HG03103 (cell line): ENCODE measurements around the gene YBX1.

Source experiments
- ATAC-seq: cut with Tn5 transposase; IDR thresholded peaks from one replicate; pipeline ENCODE4 v1.9.1; 2021; ENCODE audit warnings: low read depth; ENCODE audit not compliant: unreplicated experiment

YBX1 gene

GRCh38 chr1:42733415-42734200 is 51.4 kb downstream of the YBX1 start:
- no peak for ATAC-seq

DNA sequence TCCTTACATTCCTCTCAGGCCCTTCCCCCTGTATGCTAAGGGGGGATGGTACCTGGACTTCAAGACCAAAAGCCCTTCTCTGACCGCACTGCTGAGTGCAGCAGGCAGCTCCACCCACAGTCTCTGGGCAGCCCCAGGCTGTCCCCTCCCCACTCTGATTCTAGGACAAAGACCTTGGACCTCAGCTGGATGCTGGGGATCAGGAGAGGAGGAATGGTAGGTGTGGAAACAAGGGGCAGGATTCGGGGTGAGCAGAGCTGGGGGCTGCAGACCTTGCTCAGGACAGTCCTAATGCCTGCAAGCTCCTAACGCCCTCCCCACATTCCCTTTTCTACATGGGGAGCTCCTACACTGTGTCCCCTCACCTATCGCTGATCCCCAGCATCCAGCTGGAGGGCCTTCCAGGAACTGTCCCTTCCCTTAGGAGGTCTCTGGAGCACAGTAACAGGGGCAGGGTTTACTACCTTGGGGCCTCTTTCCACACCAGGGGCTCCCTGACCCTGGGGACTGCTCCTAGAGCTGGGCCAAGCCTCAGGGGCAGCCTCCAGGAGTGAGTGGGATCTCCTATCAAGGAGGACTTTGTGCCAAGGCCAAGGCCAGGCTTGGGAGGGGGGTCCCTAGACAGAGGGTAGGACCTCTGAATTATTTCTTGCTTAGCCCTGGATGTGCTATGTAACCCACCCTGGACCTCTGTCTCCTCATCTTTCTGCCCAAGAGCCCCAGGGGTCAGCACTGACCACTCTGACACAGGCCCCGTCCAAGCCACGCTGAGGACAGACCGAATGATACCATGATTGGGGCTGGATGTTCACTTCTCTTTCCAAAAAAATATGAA is 52.2 kb downstream of the YBX1 start:
- ATAC-seq, result no peak

GRCh38 chr1:42735056-42735455 is 52.8 kb downstream of the YBX1 start:
- ATAC-seq, result no peak

DNA sequence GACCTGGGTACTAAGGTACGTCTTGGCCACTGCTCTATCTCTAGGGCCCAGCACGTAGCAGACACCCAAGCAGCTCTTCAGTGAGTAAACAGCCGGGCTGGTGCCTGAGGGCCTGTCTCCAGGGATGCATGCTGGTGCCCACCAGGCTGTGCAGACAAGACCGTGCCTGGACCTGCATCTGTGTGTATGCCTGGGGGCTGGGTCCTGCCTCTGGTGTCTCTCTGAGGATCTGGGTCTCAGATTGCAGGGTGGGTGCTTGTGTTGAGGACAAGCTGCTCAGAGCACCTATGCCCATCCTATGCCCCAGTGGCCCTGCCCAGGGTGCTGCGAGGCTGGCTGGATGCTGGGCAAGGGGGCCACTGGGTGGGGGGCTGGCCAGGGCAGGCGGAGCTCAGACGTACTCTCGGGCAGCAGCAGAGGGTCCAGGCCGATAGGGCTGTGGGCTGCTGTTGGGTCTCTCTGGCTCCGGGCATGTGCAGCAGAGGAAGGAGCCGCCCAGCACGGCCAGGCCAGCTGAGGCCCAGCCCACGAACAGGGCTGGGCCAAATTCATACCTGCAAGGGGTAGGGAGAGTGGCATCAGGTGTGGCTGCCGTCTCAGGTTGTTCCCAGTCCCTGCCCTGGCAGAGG is 53.4 kb downstream of the YBX1 start:
- ATAC-seq, result no peak

DNA sequence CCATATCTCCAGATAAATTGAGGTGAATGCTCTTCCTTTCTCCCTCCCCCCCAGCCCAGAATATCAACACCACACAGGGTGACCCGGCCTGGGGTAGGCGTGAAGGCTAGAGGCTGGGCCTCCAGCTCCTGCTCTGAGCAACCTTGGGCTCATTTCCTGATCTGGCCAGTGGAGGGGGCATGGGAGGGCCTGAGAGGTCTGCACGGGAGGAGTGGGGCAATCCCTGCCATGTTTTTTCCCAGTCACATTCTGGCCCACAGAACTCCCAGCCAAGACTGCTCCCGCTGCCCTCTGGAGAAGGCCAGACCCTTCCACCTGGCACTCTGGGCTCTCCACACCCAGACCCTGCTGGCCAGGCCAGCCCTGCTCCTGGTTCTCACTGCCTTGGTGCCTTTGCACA is 53.9 kb downstream of the YBX1 start:
- no peak for ATAC-seq

GRCh38 chr1:42736571-42737200 is 54.5 kb downstream of the YBX1 start:
- ATAC-seq, result no peak

- no peak for ATAC-seq
Measured at GRCh38 chr1:42737257-42737656, 55.0 kb downstream of the YBX1 start.

DNA sequence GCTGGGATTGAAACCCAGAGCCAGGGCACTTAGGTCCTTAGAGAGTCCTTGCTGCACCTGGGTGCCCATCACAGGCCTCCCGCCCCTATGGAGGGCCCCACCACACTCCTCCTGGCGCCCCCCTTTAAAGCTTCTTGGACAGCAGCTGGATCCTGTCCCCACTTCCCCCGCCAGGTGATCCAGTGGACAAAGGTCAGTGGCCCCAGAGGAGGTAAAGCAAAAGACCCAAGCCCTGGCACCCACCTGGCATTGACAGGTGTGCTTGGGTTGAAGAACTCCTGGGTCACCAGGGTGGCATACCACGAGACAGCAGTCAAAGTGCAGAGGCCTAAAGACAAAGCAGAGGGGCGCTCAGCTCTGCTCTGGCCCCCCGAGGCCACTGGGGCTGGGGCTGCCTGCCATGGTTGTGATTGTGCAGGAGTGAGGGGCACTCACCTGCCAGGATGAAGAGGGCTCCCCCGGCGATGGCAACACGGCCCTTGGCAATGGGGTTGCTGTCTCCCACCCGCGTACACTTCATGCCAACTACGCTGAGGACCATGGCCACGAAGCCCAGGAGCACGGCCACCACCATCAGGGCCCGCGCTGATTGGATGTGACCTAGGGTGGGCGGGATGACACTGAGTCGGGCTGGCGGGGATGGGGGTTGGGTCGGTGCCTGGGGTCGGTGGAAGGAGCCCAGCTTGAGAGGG is 55.9 kb downstream of the YBX1 start:
- ATAC-seq, result no peak

DNA sequence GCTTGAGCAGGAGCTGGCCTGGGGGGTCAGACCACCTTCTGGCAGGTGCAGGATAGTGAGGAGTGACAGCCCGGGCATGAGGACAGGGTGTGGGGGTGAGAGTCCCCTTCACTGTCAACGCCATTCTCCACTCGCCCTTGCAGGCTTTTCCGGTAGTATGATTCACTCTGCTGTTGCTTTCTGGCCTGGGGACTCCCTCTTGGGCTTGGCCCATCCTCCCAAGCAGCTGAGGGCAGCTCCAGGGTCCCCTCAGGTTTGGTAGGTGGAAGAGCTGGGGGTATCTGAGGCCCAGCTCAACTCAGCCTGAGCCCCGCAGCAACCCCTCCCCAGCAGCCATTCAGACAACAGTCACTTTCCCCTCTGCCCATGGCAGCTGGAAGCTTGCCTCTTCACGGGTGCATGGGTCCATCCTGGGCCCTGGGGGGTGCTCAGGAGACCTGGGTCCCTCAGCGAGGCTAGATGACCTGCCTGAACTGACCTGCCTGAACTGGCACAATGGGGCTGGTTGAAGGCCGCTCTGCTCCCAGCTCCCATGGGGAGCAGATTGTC is 56.5 kb downstream of the YBX1 start:
- ATAC-seq, result no peak

- ATAC-seq, result no peak
Measured at GRCh38 chr1:42739753-42740700, 57.8 kb downstream of the YBX1 start, which contains the start of gene CLDN19. TSS of gene CLDN19 (minus strand) at chr1:42740236. CDS start at chr1:42740063, 173 bp downstream.

DNA sequence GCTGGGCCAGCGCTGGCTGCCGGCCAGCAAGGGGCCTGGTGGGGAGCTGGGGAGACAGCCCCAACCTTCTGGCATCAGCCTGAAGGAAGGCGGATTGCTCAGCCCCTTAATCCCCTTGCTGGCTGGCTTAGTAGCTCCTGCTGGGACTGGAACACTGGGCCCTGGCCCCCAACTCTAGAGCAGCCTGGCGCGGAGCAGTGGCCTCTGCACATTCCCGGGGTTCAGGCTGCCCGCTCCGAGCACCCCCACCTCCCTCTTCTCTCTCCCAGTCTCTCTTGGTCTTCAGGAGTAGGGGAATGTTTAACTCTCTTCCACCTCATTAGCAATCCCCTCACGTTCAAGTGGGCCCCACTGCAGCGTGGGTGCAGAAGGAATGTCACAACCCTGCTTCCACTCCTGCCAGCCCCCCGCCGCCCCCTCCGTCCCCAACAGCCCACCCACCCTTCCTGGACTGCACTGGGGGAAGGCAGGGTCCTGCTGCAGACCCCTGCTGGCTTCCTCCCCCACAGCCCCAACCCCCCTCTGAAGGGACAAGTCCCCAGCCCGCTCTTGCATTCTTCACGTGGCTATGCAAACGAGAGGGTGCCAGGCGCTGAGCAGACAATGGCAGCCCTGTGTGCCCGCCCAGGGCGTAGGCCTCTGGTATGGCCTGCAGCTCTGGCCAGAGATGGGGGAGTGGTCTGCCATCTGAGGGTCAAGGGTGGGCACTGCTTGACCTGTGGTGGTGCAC is 58.8 kb downstream of the YBX1 start:
- ATAC-seq, result no peak

DNA sequence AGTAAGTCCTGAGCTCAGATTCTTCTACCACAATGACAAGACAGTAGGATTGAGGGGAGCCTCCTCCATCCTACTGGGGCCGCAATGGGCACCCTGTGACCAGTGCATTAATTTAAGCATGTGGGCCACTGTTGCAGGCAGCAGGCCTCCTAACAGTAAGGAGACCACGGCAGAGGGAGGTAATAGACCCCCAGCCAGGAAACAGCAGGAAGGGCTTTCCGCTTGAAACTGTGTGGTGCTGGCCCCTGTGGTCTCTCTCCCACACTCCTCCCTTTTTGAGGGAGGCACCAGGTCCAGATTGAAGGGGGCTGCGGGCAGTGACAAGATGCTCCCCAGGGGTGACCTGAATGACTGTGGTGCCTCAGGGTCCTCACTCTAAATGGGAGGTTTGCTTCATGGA is 59.5 kb downstream of the YBX1 start:
- ATAC-seq, result no peak

DNA sequence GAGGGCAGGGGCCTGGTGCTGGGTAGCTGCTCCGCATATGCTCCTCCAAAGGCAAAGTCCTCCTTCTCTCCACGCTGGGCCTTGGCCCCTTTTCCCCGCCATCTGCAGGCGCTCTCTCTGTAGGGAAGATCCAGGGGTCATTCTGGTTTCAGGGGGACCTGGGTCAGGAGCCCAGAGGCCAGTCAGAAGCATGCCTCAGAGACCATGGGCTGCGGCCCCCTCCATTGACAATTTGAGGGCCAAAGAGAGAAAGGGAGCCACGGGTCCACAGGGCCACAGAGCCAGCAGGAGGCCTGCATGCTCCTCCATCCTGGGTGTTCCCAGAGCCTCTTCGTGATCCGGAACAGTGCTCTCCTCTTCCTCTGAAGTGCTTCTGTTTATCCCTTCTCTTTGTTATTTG is 59.9 kb downstream of the YBX1 start:
- no peak for ATAC-seq

- ATAC-seq, result no peak
Measured at GRCh38 chr1:42742617-42743316, 60.5 kb downstream of the YBX1 start.

DNA sequence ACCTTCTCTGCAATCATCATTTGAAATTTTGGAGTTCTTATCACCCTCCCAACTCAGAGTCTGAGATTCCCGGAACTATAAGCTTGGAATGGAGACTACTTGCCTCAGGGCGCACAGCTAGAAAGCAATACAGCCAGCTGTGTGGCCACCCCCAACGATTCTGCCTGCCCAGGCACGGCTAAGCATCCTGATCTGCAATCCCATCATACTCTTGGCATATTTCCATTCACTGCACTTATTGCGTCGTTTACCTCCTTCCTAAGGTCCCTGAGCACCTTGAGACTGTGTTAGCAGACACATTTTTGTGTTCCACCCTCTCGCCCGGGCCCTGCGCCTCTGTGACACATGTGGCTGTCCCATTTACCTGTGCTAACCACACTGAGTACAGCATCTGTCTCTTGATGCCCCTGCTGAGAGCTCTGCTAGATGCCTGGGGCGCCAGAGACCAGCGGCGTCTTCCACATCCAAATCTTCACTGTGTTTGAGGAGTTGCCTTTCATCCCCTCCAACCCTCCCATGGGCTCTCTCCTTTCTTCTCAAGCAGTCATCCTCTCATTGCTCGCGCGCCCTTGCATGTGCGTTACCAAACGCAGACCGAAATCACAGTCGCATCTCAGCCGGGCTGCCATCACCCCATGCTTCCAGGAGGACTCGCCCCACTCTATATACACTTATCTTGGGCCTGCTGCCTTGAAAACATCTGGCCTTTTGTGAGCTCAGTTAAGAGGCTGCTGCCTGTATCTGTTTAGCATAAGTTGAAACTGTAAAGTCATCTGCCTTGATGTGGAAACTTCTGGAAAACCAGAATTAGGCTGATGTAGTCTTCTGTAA is 61.3 kb downstream of the YBX1 start:
- no peak for ATAC-seq

- no peak for ATAC-seq
Measured at GRCh38 chr1:42744148-42744413, 61.9 kb downstream of the YBX1 start.

- no peak for ATAC-seq
Measured at GRCh38 chr1:42745851-42746250, 63.6 kb downstream of the YBX1 start.
